Fibroblast of villous mesenchyme (primary cell): Measurements from ENCODE around the gene AKAP12. TPM values are rescaled to one million over a fixed set of nuclear protein-coding genes. Genes with fewer than 3 reads are reported as not detected.
A peak's percentile ranks its signal among the peaks of the same experiment; 100 is the strongest.

Experiments used
- DNase-seq: peaks from one replicate; pipeline ENCODE4 v3.0.0-alpha.2; 2010; ENCODE audit warnings: low read depth
- H3K4me3 ChIP-seq: 2 replicates; pipeline ENCODE4 v1.5.1; 2011; ENCODE audit warnings: low read depth, mild to moderate bottlenecking, low read length
- total RNA-seq: library from RNA; depleted of rRNA; stranded (reverse); fragments of >200 nt; gene quantifications from 2 replicates; pipeline ENCODE4 v1.2.3, GENCODE V29; 2012
- TF ChIP-seq, protein P1 (sequence below): IDR thresholded peaks from 2 replicates; pipeline ENCODE4 v1.5.1; 2012; ENCODE audit warnings: low read depth, mild to moderate bottlenecking, low read length; ENCODE audit not compliant: insufficient read depth

Gene AKAP12
- total RNA-seq, 1 donor = 123 TPM

GRCh38 chr6:151322570-151322969, 82.8 kb downstream of the AKAP12 start:
- no peak for DNase-seq
- TF ChIP-seq, protein P1, sequence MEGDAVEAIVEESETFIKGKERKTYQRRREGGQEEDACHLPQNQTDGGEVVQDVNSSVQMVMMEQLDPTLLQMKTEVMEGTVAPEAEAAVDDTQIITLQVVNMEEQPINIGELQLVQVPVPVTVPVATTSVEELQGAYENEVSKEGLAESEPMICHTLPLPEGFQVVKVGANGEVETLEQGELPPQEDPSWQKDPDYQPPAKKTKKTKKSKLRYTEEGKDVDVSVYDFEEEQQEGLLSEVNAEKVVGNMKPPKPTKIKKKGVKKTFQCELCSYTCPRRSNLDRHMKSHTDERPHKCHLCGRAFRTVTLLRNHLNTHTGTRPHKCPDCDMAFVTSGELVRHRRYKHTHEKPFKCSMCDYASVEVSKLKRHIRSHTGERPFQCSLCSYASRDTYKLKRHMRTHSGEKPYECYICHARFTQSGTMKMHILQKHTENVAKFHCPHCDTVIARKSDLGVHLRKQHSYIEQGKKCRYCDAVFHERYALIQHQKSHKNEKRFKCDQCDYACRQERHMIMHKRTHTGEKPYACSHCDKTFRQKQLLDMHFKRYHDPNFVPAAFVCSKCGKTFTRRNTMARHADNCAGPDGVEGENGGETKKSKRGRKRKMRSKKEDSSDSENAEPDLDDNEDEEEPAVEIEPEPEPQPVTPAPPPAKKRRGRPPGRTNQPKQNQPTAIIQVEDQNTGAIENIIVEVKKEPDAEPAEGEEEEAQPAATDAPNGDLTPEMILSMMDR = no peak
- H3K4me3 ChIP-seq = no peak overlapping the region

DNA sequence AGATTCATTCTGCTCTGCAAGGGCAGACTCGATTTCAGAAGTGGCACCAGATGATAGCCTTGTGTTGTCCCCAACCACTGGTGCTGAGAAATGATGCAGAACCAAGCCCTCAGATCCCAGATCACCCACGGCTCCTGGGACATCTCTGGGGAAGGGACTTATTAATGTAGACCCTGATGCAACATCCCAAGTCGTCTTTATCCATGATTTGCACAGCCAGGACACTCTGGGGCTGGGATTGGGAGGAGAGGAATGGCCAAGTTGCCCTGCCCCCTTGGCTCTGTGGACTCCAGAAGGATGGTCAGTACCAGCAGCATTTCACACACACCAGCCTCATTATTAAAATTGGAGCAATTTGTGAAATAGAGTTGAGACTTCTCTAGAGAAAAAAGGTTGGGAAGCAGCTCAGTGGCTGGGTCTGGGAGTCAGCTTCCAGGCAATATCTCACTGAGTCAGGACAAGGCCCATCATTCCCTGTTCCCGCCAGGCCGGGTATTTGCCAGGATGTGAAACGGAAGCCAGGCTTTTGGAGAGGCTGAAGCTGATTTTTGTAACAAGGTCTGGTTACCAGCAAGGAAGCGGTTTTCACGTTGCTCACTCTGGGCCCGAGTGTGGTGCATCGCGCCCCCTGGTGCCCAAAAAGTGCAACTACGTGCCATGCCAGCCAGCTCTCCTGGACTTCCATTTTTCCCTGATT, 84.2 kb downstream of the AKAP12 start:
- H3K4me3 ChIP-seq = no peak overlapping the region
- TF ChIP-seq, protein P1 = peak; percentile 97
- DNase-seq = peak; percentile 87

GRCh38 chr6:151324488-151324825, 84.7 kb downstream of the AKAP12 start:
- TF ChIP-seq, protein P1 = no peak
- no peak overlapping the region for H3K4me3 ChIP-seq
- DNase-seq = no peak

DNA sequence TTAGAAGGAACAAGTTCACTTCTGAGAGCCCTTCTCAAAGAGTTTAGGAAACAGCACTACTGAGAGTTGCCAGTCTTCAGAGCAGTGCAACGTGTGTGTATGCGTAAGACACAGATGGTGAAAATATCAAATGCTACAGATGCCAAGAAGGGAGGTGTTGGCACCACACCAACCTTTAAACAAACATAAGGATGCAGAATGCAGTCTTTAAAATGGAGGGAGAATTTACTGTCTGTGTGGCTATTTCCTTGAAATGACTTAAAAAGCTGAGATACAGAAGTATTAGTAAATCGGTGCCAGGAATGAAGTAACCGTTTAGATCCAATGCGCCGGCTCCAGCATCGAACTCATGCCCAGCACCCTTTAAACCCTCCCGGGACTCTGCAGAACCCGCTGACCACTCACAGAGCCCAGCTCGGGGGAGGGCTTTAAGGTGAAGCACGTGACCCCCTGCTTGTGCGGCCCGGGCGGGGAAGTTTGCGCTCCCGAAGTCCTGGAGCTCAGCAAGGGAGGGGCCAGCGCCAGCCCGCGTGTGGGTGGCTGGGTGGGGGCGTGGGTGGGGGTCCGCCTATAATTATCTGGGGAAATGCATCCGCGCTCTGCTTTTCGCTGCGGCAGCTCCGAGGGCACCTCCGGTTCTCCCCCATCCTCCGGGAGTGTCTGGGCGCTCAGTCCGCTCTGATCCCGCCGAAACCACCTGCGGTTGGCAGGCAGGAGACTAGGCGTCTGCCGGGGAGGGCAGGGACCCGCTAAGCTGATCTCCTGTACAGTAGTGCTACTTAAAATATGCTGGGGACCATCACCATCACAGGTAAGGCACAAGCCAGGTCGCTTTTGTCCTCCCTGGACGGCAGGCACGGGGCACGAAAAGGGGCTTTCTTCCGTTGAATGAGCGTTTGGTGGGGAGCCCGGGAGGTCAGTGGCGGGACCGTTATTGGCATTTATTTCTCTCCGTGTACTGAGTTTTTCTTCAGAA, 85.6 kb downstream of the AKAP12 start:
- TF ChIP-seq, protein P1 = no peak
- DNase-seq = peak; percentile 71
- peak overlapping the region; percentile 77 for H3K4me3 ChIP-seq

DNA sequence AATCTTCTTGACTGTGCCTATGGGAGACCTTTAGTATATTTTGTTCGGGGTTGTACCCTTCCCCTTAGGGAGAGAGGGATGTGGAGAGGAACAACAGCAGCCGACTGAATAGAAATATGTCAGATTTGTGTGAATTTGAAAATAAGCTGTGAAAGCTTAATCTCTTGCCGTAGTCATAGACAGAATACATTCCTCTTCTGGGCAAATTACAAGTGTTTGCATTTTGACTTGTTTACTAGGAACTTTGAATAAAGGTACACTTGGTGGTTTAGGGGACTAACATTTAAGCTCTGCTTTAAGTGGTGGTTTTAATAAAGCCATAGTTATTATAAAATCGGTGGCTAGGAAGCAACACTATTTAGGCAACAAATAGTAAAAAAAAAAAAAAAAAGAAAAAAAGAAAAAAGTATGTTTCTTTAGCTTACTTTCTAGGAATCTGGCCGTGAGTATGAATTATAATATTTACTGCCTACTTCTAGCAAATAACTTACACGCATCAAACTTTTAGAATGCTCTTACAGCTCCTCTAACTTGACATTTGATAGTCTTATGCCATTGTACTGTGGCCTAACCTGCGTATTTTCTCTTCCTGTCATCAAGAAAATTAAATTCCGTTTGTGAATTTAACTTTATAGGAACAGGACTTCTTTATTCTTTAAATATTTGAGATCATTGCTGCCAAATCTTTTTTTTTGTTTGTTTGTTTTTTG, 86.5 kb downstream of the AKAP12 start:
- TF ChIP-seq, protein P1 = no peak
- no peak for DNase-seq

DNA sequence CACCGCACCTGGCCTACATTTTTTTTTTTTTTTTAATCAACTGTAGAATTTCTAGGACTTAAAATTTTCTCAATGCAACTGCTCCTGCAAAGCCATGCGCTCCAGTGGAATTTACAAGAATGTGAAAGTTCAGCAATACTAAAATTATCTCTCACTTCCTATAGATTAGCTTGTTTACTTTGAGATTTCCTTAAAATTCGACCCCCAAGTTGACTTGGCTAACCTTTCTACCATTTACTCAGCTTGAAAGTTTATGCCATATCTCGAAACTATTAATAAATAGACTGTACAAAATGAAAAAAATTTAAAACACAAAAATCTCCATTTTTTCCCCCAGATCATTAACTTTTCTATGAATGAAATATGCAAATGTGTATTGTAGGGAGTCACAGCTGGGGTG, 87.3 kb downstream of the AKAP12 start:
- no peak overlapping the region for H3K4me3 ChIP-seq
- TF ChIP-seq, protein P1 = no peak
- peak; percentile 76 for DNase-seq

More for the DNA sequence above, 86.5 kb downstream of the AKAP12 start:
- H3K4me3 ChIP-seq = peak overlapping the region; percentile 77
